Endothelial cell of umbilical vein (primary cell): ENCODE measurements around the gene HTT-AS.

Source experiments
- FOS ChIP-seq: IDR thresholded peaks from 2 replicates; pipeline ENCODE4 v1.6.1; 2011; ENCODE audit warnings: mild to moderate bottlenecking, low read length, moderate library complexity, borderline replicate concordance; ENCODE audit not compliant: insufficient read depth
- POLR2AphosphoS5 ChIP-seq: IDR thresholded peaks from 2 replicates; pipeline ENCODE4 v1.6.1; 2012; ENCODE audit warnings: low read depth, mild to moderate bottlenecking, control low read depth, low read length, moderate library complexity; ENCODE audit not compliant: insufficient read depth
- TF ChIP-seq, protein P1 (sequence below): IDR thresholded peaks from 2 replicates; pipeline ENCODE4 v1.6.1; 2011; ENCODE audit not compliant: insufficient read depth, insufficient read length
- TF ChIP-seq, protein P2 (sequence below), 2 donors: IDR thresholded peaks; 1 replicate in 1 of 2; 2 replicates in 1 of 2; pipeline ENCODE4 v1.5.1; 2011; ENCODE audit warnings: low read length in 2 of 2, mild to moderate bottlenecking in 2 of 2, moderate library complexity in 2 of 2, control low read depth in 1 of 2, inconsistent platforms in 1 of 2, low read depth in 1 of 2; ENCODE audit not compliant: insufficient read depth in 1 of 2; ENCODE audit errors: extremely low read depth in 1 of 2

DNA sequence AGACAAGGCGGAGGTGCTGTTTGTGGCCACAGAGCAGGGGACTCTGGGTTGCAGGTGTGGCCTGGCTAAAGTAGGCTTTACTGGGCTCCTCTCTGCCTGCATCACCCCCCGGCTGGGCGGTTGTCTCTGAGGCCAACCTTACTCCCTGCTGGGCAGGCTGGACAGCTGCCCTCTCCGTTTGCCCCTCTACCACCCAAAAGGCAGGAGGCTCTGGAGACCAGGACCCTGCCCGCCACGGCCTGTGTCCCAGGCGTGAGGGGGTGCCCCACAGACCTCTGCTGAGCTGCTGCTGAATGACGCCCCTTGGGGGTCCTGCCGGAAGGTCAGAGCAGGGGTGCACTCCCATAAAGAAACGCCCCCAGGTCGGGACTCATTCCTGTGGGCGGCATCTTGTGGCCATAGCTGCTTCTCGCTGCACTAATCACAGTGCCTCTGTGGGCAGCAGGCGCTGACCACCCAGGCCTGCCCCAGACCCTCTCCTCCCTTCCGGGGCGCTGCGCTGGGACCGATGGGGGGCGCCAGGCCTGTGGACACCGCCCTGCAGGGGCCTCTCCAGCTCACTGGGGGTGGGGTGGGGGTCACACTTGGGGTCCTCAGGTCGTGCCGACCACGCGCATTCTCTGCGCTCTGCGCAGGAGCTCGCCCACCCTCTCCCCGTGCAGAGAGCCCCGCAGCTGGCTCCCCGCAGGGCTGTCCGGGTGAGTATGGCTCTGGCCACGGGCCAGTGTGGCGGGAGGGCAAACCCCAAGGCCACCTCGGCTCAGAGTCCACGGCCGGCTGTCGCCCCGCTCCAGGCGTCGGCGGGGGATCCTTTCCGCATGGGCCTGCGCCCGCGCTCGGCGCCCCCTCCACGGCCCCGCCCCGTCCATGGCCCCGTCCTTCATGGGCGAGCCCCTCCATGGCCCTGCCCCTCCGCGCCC, 920 bp downstream of the HTT-AS start:
- TF ChIP-seq FOS (no peak), POLR2AphosphoS5 (peak; percentile 55)
- TF ChIP-seq, protein P1, sequence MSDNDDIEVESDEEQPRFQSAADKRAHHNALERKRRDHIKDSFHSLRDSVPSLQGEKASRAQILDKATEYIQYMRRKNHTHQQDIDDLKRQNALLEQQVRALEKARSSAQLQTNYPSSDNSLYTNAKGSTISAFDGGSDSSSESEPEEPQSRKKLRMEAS, result no peak
- TF ChIP-seq, protein P2, sequence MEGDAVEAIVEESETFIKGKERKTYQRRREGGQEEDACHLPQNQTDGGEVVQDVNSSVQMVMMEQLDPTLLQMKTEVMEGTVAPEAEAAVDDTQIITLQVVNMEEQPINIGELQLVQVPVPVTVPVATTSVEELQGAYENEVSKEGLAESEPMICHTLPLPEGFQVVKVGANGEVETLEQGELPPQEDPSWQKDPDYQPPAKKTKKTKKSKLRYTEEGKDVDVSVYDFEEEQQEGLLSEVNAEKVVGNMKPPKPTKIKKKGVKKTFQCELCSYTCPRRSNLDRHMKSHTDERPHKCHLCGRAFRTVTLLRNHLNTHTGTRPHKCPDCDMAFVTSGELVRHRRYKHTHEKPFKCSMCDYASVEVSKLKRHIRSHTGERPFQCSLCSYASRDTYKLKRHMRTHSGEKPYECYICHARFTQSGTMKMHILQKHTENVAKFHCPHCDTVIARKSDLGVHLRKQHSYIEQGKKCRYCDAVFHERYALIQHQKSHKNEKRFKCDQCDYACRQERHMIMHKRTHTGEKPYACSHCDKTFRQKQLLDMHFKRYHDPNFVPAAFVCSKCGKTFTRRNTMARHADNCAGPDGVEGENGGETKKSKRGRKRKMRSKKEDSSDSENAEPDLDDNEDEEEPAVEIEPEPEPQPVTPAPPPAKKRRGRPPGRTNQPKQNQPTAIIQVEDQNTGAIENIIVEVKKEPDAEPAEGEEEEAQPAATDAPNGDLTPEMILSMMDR (IDR thresholded peaks at IDR 0.05; ENCODE audit: extremely low read depth in 1 of 2, insufficient read depth in 1 of 2, low read depth in 1 of 2, low read length in 2 of 2), result no peak
